ENCODE data around the gene ZNF608.

ZNF608 gene

DNA sequence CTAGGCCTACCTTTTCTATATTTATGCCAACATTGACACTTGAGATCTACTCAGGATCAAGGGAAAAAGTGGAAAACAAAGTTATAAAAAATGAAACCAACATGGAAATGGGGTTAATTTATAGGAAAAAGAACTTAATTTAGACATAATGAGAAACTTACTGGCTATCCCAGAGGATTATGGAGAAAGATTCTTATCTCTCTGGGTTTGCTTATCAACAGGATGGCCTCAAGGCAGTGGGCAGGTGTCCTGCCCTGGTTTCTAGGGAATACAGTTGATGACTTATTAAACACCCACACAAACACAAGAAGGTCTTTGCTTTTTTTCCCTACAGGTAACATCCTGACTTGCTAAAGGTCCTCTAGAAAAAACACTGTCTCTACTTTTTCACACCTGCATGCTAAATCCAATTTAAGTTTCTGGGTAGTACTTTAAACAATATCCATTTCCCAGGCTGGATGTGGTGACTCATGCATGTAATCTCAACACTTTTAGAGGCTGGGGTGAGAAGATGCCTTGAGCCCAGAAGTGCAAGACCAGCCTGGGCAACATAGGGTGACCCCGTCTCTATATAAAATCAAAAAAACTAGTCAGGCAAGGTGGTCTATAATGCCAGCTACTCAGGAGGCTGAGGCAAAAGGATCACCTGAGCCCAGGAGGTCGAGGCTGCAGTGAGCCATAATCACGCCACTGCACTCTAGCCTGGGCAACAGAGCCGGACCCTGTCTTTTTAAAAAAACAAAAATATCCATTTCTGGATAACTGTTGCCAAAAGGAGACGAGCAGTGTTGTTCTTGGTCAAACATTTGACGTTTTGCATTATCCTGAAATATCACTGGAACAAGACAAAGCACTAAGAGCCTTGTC, 6.6 kb upstream of the ZNF608 start:
- DNase-seq (ENCODE audit: low spot score), result no peak

GRCh38 chr5:124751031-124751430, 4.6 kb upstream of the ZNF608 start:
- no peak for DNase-seq (ENCODE audit: low spot score)

- peak; percentile 87 for DNase-seq (ENCODE audit: low spot score)
These were observed 2.5 kb upstream of the ZNF608 start for GRCh38 chr5:124748687-124749594.

DNA sequence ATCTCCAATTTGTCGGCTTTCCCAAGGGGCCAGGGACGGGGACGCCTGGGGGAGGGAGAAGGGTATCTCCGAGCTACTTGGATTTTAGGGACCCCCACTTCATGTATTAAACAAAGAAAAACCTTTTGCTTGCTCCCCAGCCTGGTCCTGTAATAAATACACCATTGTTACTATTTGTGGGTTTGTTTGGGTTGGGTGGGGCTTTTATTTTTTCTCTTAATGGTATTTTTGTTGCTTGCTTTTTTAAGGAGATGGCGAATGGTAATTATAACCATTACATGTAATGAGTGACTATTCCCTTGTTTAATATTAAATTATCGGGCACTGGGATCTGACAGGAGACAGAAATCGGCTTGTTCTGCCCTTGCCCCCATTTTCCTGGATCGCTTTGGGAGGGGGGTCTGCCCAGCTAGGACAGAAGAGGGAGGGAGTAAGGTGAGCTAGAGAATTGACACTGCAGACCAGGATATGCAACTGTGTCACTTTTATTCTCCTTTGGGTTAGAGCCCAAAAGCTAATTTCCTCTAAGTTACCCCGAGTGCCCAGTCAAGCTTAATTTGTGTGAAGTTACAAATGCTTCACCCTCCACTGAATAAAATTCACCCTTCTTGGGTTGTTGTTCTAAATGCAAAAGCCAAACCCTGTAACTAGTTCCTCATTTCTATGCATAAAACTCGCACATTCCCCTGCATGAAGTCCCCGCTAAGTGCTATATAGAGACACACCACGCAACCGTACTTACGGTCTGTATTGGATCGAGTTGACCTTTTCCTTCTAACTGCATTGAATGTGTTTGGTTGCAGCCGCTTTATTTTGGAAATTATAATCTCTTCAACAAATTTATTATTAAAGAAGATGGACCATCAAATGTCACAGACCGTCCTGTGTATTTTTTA, 1.6 kb upstream of the ZNF608 start:
- DNase-seq (ENCODE audit: low spot score), result no peak

- peak; percentile 84 for DNase-seq (ENCODE audit: low spot score)
These were observed 714 bp upstream of the ZNF608 start for GRCh38 chr5:124746916-124747790.

- DNase-seq (ENCODE audit: low spot score), result no peak
These were observed 1.2 kb downstream of the ZNF608 start for GRCh38 chr5:124745007-124745927.

DNA sequence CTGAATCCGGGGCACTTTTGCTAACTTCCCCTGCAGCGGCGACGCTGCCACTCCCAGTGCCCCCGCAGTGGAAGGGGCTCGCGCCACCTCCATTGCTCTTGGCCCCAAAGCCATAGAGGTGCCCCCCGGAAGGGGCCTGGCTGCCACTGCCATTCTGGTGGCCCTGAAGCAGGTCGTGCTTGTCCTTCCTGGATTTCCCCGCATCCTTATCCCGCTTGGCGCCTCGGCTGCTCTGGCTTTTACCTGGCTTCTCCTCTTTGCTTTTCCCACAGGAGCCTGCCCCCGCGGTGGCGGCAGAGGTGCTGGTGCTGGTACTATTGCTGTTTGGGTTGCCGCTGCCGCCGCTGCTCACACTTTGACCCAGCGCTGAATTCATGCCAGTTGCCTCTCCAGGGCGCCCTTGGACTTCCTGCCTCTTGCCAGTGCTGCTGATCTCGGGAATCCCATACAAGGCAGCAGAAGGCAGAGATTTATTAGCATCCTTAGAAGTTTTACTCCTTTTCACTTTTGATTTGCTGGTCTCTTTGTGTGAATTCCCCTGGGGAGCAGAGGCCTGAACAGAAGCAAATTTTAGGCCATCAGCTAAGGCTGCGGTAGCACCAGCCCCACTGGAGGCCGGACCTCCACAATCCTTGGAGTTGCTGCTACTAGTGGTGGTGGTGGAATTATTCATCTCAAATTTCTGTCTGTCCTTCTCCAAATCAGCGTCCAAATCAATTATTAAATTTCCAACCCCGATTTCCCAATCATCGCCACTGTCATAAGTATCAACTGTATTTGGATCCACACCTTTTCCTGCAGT, 2.1 kb downstream of the ZNF608 start:
- DNase-seq (ENCODE audit: low spot score), result no peak

GRCh38 chr5:124743602-124744169, 2.8 kb downstream of the ZNF608 start:
- no peak for DNase-seq (ENCODE audit: low spot score)

- DNase-seq (ENCODE audit: low spot score), result no peak
These were observed 3.3 kb downstream of the ZNF608 start for GRCh38 chr5:124742983-124743601.

DNA sequence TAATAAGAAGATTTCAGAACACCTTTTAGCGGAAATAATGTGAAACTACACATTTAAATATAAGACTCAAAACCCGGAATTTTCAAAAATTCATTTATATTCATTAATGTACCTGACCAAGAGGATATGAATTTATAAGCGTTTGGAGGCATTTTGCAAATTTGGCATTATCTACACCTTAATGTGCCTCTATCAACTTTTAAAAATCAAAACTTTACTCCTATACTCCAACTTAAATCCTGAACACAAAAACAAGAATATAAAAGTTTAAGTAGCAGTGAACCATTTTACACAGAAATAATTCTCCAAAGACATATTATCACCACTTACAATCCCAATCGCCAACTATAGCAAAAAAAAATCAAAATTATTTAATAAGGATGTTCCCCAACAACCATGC, 3.9 kb downstream of the ZNF608 start:
- DNase-seq (ENCODE audit: low spot score), result no peak

- peak; percentile 66 for DNase-seq (ENCODE audit: low spot score)
These were observed 4.5 kb downstream of the ZNF608 start for GRCh38 chr5:124741711-124742496.

- DNase-seq (ENCODE audit: low spot score), result no peak
These were observed 5.4 kb downstream of the ZNF608 start for GRCh38 chr5:124740991-124741583.

DNA sequence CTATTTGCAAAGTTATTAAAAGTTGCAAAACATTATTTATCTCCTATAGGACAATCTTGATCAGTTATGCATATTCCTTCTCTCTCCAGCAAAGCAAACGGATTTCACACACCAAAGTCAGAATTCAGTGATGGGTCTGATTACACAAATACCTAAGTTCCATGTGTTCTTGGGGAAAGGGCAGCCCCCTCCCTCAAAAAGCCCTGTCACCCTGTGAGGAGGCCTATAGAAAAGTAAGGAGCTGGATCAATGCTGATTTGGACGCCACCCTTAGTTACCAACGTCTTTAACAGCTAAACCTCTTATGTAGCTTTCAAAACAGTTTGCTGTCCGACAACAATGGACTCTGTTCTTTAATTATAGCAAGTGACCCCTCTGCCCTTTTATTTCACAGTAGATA, 6.4 kb downstream of the ZNF608 start:
- DNase-seq (ENCODE audit: low spot score), result no peak

DNA sequence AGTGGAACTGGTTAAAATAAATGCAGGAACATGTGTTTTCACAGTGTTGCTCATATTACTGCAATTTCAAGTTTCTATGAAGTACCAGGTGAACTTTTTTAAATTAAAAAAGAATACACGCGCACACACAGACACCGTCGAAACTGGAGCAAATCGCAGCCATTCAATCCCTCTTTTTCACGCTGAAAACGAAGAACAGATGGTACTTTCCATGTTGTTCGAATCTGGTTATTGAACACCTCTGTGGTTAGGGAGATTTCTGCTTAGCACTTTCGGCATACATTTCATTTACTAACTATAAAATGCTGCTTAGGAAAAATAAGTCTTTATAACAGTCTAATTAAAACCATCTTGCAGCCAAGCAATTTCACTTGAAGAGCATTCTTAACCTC, 6.8 kb downstream of the ZNF608 start:
- no peak for DNase-seq (ENCODE audit: low spot score)

- no peak for DNase-seq (ENCODE audit: low spot score)
These were observed 7.5 kb downstream of the ZNF608 start for GRCh38 chr5:124738681-124739633.

DNA sequence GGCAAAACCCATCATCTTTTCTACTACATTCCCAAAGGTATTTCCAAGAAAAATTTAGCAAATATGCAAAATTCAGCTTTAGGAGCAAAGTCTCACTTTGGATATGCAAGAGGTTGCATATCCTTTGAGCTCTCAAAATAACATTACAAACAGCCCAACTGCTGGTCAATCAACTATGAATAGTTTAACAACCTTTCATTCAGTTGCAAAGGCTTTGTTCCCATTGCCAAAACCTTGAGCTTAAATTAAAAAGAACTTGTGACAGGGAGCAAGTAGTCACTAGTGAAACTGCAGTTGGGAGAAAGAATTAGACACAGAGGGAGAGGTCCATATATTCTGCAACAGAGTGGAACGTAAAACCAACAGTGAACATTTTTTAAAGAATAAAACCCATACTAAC, 8.8 kb downstream of the ZNF608 start:
- no peak for DNase-seq (ENCODE audit: low spot score)

Data from ecto neural progenitor cell (in vitro differentiated cells).